NCI-H2081 treated with DMSO at 0.1 percent for 48 hours (cell line): ENCODE results near the gene WDR18.

ENCODE experiments used
- DNase-seq: peaks from one replicate; lab custom pipeline; 2025; lab: John Stamatoyannopoulos, UW

Gene WDR18

DNA sequence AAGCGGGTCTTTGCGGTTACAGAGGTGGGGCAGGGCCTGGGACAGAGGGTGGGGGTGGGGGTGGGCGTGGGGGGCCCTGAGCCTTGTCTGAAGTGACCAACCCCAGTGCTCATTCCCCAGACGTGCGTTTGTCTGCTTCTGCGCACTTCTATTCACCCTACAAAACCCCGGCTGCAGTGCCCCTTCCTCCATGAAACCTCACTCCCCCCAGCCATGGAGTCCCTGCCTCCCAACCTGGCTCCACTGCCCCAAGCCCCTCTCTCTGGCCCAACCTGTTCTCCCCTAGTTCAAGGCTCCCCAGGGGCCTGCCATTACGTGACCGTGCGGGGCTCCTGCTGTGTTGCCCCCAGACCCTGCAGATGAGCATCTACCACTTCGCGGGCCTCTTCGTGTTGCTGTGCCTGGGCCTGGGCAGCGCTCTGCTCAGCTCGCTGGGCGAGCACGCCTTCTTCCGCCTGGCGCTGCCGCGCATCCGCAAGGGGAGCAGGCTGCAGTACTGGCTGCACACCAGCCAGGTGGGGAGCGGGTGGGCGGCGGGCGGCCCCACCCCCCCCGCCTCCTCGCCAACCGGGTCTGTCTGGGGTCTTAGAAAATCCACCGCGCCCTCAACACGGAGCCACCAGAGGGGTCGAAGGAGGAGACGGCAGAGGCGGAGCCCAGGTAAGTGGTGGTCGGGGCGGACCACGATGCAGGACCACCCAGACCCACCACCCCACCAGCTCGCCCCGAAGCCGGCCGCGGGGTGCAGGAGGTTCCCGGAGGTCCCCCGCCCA, 24.3 kb downstream of the WDR18 start:
- DNase-seq = no peak

DNA sequence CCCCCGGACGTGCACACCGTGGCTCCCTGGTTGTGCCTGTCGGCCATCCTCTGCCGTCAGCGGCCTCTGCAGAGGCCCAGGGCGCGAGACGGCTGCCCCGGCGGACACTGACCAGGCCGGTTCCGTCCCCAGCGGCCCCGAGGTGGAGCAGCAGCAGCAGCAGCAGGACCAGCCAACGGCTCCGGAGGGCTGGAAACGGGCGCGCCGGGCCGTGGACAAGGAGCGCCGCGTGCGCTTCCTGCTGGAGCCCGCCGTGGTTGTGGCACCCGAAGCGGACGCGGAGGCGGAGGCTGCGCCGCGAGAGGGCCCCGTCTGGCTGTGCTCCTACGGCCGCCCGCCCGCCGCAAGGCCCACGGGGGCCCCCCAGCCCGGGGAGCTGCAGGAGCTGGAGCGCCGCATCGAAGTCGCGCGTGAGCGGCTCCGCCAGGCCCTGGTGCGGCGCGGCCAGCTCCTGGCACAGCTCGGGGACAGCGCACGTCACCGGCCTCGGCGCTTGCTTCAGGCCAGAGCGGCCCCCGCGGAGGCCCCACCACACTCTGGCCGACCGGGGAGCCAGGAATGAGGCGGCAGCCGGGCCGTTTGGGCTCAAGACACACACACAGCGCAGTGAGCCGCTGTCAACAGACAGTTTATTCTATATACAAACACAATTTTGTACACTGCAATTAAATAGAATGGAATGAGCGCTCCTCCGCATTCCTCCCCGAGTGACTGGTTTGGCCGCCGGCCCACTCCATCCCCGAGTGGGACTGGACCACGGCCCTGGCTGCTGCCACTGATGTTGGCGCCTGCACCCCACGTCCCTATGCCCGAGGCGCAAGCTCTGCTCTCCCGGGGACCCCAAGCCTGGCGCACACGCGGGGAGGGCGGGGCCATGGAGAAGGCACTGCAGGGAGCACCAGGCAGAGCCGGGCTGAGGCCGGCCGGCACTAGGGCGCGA, 25.2 kb downstream of the WDR18 start:
- no peak for DNase-seq

DNA sequence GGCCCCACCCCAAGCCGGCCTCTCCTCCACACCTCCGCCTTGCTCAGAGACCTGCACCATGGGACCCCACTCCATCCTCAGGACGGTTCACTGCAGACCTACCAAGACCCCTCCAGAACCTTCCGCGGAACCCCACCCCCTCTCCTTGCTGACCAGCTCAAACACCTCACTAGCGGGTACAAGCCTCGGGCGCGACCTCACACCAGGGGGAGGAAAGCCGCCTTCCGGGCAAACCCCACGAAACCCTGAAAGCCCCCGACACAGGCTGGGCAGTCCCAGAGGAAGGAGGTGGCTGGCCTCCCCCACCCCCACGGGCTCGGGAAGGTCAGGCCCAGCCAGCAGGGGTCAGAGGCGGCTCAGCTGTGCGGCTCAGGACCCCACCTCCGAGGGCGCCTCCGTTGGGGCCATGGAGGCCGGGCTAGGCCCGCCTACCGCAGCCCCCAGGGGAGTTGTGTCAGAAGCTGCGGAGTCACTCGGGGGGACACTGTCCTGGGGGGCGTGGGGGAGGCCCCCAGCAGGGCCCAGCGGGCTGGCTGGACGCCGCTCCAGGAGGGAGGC, 25.9 kb downstream of the WDR18 start:
- no peak for DNase-seq

DNA sequence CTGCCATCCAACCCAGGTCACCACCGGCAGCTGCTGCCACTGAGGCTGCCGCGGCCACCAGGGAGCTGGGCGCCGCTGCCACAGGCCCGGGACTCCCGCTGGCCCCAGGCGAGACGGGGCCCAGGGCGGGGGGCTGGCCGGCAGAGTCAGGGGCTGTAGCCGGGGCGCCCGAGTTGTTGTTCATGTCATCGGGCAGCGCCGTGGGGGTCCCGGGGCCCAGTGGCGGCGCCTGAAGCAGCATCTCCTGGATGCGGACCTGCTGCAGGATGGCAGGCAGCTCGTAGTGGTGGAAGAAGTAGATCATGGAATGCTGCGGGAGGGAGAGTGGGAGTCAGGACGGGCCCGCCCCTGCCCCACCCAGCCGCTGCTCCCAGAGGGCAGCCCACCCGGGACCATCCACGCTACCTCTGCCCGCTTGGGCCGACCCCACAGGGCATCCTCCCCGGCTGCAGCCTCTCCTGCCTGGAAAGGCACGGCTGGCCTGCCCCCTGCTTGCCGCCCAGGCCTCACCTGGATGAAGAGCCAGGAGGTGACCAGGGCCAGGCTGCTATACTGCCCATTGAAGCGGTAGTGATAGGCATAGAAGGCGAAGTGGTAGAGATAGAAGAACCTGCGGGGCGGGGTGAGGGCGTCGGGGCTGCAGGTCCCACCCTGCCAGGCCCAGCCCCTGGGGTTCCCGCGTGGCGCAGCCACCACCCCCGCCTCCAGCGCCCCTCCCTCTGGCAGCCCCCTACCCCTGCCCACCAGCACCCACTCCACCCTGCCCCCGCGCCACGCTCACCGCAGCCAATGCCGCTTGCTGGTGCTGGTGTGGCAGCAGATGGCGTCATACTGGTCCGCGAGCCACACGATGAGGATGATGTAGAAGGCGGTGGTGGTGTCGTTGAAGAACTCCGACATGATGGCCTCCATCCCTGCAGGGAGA, 26.7 kb downstream of the WDR18 start:
- no peak for DNase-seq

DNA sequence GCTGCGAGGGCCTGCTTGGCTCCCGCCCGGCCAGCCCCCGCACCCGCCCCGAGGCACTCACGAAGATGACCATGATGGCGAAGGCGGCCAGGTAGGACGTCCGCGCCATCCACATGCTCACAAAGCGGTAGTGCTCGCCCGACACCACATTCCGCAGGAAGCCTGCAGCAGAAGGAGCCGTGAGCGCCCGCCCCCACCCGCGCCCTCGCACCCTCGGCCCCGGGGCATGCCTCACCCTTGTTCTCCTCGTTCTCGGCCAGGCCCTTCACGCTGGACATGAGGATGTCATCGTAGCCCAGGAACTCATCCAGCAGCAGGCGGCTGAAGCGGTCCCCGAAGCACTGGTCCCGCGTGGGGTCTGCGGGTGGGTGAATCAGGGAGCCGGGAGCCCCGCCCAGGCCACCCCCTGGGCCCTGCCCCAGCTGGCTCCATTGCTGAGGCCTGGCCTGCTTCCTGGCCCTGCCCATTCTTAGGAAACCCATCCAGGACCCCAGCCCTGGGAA, 27.7 kb downstream of the WDR18 start:
- DNase-seq = no peak

DNA sequence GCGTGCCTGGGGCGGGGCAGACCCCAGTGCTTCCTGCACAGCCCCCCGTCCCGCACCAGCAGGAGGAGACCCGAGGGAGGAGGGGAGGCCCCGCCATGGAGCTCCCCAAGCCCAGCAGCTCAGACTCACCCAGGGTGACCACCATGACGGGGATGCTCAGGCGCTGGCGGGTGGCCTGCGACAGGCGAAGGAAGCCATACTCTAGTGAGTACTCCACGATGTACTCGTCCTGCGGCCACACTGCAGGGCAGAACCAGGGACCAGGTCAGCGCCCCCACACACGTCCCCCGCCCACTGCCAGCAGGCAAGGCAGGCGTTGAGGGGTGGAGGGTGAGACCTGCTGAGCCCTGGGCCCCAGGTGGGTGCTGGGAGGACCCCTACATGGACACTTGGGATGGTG, 28.2 kb downstream of the WDR18 start:
- no peak for DNase-seq

DNA sequence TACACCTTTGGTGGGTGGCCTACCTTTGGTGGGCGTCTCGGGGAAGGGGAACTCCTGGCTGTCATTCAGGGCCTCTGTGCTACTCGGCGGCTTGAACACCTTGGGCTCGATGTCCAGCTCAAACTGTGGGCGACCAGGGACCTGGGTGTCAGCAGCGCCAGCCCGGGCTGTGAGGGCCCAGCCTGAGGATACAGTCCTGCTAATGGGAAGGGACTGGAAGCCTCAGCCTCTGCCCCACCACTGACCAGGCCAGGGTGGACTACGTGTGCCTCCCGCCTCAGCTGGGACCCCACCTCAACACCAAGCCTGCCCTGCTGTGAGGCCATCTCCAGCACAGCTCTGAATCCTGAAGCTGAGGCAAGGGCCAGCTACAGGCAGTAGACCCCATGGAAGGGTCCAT, 29.1 kb downstream of the WDR18 start:
- no peak for DNase-seq

DNA sequence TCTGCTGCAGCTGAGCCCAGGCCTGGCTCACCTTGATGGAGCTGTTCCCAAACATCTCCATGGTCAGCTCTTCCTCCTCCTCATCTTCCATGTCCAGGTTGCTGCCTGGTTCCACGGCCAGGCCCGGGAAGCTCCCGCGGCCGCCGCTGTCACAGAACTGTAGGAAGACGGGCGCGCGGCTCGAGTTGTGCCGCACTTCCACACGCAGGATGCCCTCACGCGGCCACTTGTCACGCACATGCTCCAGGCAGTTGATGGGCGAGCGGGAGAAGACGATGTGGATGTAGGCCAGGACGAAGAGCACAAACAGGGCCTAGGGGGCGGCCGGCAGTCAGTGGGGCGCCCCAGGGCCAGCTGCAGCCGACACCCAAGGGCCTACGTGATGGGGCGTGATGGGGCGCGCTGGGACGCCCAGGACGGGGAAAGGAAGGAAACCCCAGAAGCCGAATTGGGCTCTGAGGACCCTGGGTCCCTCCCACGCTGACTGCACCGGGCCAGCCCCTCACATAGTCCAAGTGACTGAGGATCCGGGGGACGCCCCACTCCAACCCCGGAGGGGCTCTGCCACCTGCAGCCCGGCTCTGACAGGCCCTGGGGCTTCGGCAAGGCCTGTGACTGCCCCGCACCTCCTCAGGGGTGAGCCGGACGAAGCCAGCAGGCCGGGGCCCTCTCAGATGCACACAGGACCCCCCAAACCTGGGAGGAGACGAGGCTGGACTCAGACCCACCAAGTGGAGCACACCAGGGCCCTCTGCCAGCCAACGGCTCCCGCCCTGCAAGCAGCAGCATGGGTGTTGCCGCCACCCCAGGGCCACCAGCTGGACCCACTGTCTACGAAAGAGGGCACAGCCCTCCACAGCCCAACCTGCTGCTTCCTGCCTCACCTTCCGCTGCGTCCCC, 30.3 kb downstream of the WDR18 start:
- DNase-seq = no peak

DNA sequence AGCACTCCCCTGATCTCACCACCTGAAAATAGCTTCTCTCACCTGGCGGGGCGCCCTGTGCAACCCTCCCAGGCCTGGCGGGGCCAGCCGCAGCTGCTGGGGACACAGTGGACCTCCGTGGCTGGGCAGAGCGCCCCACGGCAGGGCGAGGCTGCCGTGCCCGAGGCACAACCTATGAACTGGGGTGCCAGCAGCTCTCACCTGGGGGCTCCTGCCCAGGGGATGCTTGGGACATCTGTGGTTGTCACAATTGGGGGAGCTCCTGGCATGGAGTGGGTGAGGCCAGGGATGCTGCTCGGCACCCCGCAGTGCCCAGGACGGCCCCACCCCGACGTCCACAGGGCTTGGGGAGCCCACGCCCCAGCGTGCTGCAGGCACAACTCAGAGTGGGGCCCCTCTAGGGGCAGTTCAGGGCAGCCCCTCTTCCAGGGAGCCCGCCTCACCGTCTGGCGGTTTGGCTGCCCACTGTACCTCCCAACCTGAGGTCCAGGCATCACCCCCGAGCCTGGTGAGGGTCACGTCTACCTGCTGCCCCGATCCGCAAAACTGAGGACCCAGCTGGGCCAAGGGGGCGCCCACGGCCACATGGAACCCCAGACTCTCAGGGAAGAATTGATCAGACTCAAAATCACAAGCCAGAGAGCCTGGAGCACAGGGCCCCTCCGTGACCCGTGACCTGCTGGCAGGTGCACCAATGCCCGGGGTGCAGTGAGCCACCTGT, 31.1 kb downstream of the WDR18 start:
- no peak for DNase-seq

DNA sequence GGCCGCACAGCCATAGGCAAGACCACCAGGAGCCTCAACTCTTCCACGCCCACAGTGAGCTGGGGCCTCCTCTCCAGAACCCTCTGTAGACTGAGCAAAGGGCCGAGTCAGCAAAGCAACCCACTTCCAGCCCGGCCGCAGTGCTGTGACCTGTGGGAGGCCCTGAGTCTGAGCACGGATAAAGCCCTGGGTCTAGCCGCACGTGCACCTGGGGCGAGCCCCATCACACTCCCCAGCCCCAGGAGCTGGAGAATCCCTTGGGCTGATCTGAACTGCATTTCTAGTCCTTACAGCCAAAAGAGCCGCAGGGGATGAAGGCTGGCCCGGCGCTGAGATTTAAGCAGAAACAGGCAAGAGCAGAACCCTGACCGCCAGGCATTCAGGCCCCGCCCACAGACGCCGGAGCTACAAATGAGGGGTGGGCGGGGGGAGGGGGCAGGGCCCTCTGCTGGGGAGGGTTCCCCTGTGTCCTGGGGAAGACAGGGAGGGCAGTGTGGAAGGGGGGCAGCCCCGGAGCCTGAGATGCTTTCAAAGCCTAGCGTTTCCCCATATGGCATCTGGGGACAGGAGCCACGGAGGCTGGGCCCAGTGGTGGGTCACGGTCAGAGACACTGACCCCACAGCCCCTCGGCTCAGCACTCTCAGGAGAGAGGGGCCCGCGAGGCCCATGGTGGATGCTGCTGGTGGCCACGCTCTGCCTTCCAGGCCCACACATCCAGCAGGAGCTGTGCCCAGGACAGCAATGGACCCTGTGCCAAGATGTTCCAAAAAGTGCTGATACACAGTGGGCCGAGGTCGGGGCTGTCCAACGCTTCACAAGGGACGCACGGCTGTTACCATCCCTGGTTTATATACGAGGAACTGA, 31.9 kb downstream of the WDR18 start:
- no peak for DNase-seq

DNA sequence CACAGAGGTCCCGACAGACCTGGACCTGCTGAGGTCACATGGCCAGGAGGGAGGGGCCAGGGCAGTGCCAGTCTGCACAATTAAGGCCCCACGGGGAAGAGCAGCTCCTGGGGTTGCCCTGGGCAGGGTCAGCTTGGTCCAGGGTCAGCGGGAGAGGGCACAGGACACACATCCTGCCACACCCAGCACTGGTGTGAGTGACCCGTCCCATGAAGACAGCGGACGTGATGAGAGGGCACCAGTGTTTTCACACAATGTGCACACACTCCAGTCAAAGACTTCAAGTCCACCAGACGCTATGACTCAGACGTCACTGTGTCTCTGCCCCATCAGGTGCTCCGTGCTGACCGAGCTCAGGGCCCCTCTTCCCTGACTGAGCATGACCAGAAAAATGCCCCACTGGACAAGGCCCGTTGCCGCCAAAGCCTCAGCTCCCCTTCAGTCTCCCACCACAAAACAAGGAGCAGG, 32.5 kb downstream of the WDR18 start:
- no peak for DNase-seq

DNA sequence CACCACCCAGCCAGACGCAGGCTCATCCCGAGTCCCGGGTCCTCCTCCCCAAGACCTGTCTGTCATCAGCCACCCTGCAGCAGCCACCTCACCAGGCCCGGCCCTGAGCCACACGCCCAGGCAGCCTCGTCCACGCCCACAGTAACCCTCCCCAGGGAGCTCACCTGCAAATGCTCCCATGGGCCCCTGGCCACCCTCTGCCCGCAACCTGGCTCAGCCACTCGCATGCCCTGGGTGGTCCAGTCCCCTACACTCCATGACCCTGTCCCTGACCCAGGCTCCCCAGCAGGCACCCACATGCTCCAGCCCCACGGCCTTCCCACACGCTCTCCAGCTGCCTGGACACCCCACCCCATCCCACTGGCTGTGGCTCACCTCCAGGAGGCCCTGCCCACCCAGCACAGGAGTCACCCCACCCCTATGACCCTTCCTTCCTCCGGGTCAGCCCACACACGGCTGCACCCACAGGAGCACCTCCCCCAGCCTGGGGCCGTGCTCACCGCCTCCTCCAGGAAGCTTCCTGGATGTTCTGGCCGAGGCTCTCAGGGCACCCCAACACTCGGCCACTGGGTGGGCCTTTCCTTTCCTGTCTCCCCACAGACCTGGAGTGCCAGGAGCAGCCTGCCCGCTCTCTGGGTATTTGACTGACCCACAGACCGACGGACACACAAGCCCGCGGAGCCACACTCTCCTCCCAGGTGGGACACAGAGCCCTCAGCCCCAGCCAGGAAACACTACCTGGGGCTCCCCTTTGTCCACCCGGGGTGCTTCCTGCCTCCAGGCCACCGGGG, 33.2 kb downstream of the WDR18 start:
- no peak for DNase-seq

DNA sequence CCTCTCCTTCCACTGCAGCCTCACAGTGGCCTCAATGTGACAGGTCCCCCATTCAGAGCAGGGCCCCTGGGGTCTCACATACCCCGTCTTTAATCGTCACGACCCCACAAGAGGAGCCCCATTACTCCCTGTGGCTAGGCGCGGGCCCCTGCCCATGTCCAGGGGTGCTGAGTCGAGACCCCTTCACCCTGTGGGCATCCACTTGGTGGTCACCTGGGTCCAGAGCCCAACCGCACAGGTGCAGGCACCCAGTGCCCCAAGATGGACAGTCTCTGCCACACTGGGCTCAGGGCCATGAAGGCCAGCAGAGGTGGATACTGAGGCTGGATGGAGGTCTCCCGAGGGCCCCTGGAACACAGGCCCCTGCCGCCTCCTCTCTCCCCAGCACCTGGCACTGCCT, 33.8 kb downstream of the WDR18 start:
- DNase-seq = no peak

DNA sequence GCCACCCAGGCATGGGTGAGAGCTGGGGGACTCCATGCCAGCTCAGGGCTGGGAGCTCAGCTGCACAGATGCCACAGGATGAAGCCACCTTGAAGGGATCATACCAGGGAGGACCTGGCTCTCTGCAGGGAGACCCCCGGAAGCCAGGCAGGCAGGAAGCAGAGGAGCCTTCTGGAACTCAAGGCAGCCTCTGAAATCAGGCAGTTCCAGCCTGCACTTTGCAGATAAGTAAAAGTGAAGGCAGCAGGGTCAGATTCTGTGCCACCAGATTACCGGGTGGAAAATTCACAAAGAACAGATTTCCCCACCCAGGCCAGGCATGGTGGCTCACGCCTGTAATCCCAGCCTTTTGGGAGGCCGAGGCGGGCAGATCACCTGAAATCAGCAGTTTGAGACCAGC, 34.2 kb downstream of the WDR18 start:
- no peak for DNase-seq

DNA sequence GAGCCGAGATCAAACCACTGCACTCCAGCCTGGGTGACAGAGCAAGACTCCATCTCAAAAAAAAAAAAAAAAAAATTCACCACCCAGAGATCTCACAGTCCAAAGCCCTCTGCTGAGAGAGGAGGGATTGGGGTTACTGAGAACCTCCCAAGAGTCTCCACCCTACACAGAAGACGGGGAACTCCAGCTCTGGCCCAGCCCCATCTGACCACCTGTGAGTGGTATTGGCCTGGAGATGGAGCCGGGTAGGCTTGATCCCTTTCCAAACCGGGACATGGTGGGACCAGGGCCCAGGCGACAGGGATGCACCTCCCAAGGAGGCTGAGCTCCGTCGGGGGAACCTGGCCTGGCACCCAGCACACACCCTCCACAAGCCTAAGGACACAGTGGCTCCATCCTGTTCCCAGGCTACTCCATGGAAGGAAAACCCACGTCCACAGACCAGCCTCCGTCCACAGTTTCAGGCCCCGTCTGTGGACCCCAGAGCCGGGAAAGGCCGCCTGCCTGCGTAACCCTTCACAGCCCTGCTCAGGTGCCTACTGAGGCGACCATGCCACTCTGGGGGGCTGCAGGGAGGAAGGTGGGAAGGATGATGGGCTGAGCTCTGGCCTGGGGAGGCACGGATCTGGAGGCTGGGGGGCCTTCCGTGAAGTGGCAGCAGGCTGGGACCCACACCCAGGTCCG, 34.9 kb downstream of the WDR18 start:
- no peak for DNase-seq

DNA sequence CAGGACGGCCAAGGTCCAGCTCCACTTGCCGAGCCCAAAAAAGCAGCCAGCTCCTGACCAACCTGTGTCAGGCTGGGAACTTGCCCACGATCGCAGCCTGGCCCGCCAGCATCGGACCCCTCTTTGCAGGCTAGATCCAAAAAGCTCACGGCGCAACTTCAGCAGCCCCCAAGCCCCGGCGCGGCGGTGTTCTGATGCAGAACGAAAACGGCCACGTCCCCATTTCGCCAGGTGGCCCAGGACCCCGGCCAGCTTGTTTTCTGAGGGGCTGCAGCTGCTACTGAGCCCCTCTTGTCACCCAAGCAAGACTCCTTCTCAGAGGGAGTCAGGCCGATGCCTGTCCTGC, 35.4 kb downstream of the WDR18 start:
- no peak for DNase-seq
